ENCODE measurements around the gene HK3. TPM values are rescaled to one million over a fixed set of nuclear protein-coding genes. Genes with fewer than 3 reads are reported as not detected.
A peak's percentile ranks its signal among the peaks of the same experiment; 100 is the strongest.

Gene HK3
- total and polyA plus RNA-seq, 2 donors from 2014 or later, result 2.0 to 21.2 TPM

- Histone ChIP-seq H3K9me3 (ENCODE audit: control insufficient read depth in 2 of 3, insufficient read depth in 1 of 3, low read length in 3 of 3) (no peaks in the 10 kb centered on the region), H3K27me3 (ENCODE audit: control insufficient read depth, insufficient read depth, low read length) (no peaks in the 10 kb centered on the region), H3K4me1 (ENCODE audit: control insufficient read depth in 2 of 3, insufficient read depth in 2 of 3, low read depth in 1 of 3, low read length in 3 of 3) (no peaks in the 10 kb centered on the region), H3K36me3 (ENCODE audit: control insufficient read depth in 2 of 3, insufficient read depth in 3 of 3, low read length in 3 of 3) (no peaks in the 10 kb centered on the region), H3K9ac (ENCODE audit: low read length in 3 of 3) (no peak overlapping the region), H3K4me3 (ENCODE audit: low read length in 3 of 3) (no peak overlapping the region), H3K27ac (ENCODE audit: low read depth in 2 of 2, low read length in 2 of 2) (no peak overlapping the region)
- DNase-seq (peak in 1 of 5 donors; percentile 4), FAIRE-seq (no peak)
- no peak for TF ChIP-seq CTCF (IDR thresholded peaks at IDR 0.05; ENCODE audit: borderline replicate concordance, extremely low read depth, insufficient read depth)
- intact Hi-C loops (cut with DNase I), result no loop called here
Observed at GRCh38 chr5:176890455-176891330, 8.5 kb downstream of the HK3 start.

GRCh38 chr5:176889321-176890280 lies 9.5 kb downstream of the HK3 start:
- Histone ChIP-seq H3K9me3 (ENCODE audit: control insufficient read depth in 2 of 3, insufficient read depth in 1 of 3, low read length in 3 of 3) (no peaks in the 10 kb centered on the region), H3K4me3 (ENCODE audit: low read length in 3 of 3) (no peak overlapping the region), H3K27me3 (ENCODE audit: control insufficient read depth, insufficient read depth, low read length) (no peaks in the 10 kb centered on the region), H3K4me1 (ENCODE audit: control insufficient read depth in 2 of 3, insufficient read depth in 2 of 3, low read depth in 1 of 3, low read length in 3 of 3) (no peaks in the 10 kb centered on the region), H3K36me3 (ENCODE audit: control insufficient read depth in 2 of 3, insufficient read depth in 3 of 3, low read length in 3 of 3) (no peaks in the 10 kb centered on the region), H3K9ac (ENCODE audit: low read length in 3 of 3) (no peak overlapping the region), H3K27ac (ENCODE audit: low read depth in 2 of 2, low read length in 2 of 2) (no peak overlapping the region)
- no peak for FAIRE-seq
- intact Hi-C loops (cut with DNase I), result no loop called here
- no peak for DNase-seq
- TF ChIP-seq CTCF (IDR thresholded peaks at IDR 0.05; ENCODE audit: borderline replicate concordance, extremely low read depth, insufficient read depth), result no peak

- DNase-seq, result no peak
- H3K27me3 ChIP-seq (ENCODE audit: control insufficient read depth, insufficient read depth, low read length), result no peaks in the 10 kb centered on the region
- H3K36me3 ChIP-seq (ENCODE audit: control insufficient read depth in 2 of 3, insufficient read depth in 3 of 3, low read length in 3 of 3), result no peaks in the 10 kb centered on the region
- H3K9ac ChIP-seq (ENCODE audit: low read length in 3 of 3), result no peak overlapping the region
- H3K27ac ChIP-seq (ENCODE audit: low read depth in 2 of 2, low read length in 2 of 2), result no peak overlapping the region
- no peak for TF ChIP-seq CTCF (IDR thresholded peaks at IDR 0.05; ENCODE audit: borderline replicate concordance, extremely low read depth, insufficient read depth)
- no peak for FAIRE-seq
- H3K4me3 ChIP-seq (ENCODE audit: low read length in 3 of 3), result no peak overlapping the region
- intact Hi-C loops (cut with DNase I), result no loop called here
- no peaks in the 10 kb centered on the region for H3K9me3 ChIP-seq (ENCODE audit: control insufficient read depth in 2 of 3, insufficient read depth in 1 of 3, low read length in 3 of 3)
- H3K4me1 ChIP-seq (ENCODE audit: control insufficient read depth in 2 of 3, insufficient read depth in 2 of 3, low read depth in 1 of 3, low read length in 3 of 3), result no peaks in the 10 kb centered on the region
Observed at GRCh38 chr5:176888865-176889165, 10.3 kb downstream of the HK3 start.

Measured in kidney (tissue), 14 donors.